ENCODE measurements around the gene CHML. TPM values are rescaled to one million over a fixed set of nuclear protein-coding genes. Genes with fewer than 3 reads are reported as not detected.

The CHML gene
- total and polyA plus RNA-seq, 2 of the 8 experiments (the other 6 are each of a cell fraction or from before 2014, with no cell fraction given): 11.5 to 82.4 TPM

DNA sequence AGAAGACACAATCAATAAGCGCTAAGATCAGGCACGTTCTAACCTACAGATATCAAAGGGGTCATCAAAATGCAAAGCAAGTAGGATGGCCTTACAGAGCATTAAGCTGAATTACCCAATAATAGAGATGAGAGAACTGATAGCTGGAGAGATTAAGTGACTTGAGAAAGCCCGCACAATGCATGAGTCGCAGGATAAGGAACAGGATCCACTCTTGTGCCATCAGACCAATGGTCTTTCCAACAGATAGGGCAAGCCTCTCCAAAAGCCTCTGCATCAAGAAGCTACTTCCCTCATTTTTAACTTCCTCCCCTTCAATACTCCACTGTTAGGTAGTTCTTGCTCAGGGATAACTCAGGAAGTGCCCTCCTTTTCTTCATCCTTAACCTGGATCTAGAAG, 2.6 kb downstream of the CHML start (continued):
- TF ChIP-seq RNF2 (IDR thresholded peaks at IDR 0.05; ENCODE audit: borderline replicate concordance, low read depth, low read length, missing control alignments, poor library complexity, severe bottlenecking) (no peak), NRF1 (IDR thresholded peaks at IDR 0.05; ENCODE audit: low read depth, low read length) (no peak), CREB1 (IDR thresholded peaks at IDR 0.05) (no peak)

All from H1 (cell line).